Fibroblast of mammary gland (primary cell): ENCODE data around the gene CNTRL.

ENCODE experiments used
- DNase-seq: peaks from one replicate; pipeline ENCODE4 v3.0.0-alpha.2; 2010; ENCODE audit warnings: low read depth
- H3K4me3 ChIP-seq: 2 replicates; pipeline ENCODE4 v1.5.1; 2011; ENCODE audit warnings: low read depth, mild to moderate bottlenecking, low read length, moderate library complexity; ENCODE audit not compliant: control insufficient read depth
- CTCF ChIP-seq: conservative IDR thresholded peaks from 2 replicates; pipeline ENCODE4 v1.5.1; 2011; ENCODE audit warnings: low read depth, low read length, inconsistent platforms; ENCODE audit not compliant: control insufficient read depth, insufficient read depth

CNTRL gene

GRCh38 chr9:121143771-121144170 lies 69.0 kb downstream of the CNTRL start:
- no peak overlapping the region for H3K4me3 ChIP-seq
- DNase-seq, result no peak
- TF ChIP-seq CTCF, result no peak

GRCh38 chr9:121144482-121144881 lies 69.7 kb downstream of the CNTRL start:
- no peak overlapping the region for H3K4me3 ChIP-seq
- DNase-seq, result no peak
- no peak for TF ChIP-seq CTCF

GRCh38 chr9:121150188-121150587 lies 75.4 kb downstream of the CNTRL start:
- no peak overlapping the region for H3K4me3 ChIP-seq
- no peak for DNase-seq
- no peak for TF ChIP-seq CTCF

GRCh38 chr9:121153642-121154041 lies 78.9 kb downstream of the CNTRL start:
- TF ChIP-seq CTCF, result no peak
- H3K4me3 ChIP-seq, result no peak overlapping the region
- no peak for DNase-seq

GRCh38 chr9:121154782-121155181 lies 80.0 kb downstream of the CNTRL start:
- DNase-seq, result peak; percentile 5
- H3K4me3 ChIP-seq, result no peak overlapping the region
- TF ChIP-seq CTCF, result no peak

GRCh38 chr9:121156263-121156731 lies 81.5 kb downstream of the CNTRL start:
- DNase-seq, result peak; percentile 71
- no peak overlapping the region for H3K4me3 ChIP-seq
- TF ChIP-seq CTCF, result no peak

- TF ChIP-seq CTCF, result no peak
- H3K4me3 ChIP-seq, result no peak overlapping the region
- no peak for DNase-seq
Observed at GRCh38 chr9:121157939-121158338, 83.2 kb downstream of the CNTRL start.
